Ovary (tissue), 9 donors: ENCODE results near the gene GSG1. TPM values are rescaled to one million over a fixed set of nuclear protein-coding genes. Genes with fewer than 3 reads are reported as not detected.

Experiments
- DNase-seq, 5 donors: peaks; one replicate each; pipeline ENCODE4 v3.0.0-alpha.2; 2019 to 2020
- H3K27ac ChIP-seq, 2 donors: fragments of 200-600 bp; one replicate each; pipeline versions ENCODE4 v1.5.1 to v1.8.0; 2019 to 2022
- H3K27me3 ChIP-seq: fragments of 200-600 bp; one replicate; pipeline ENCODE4 v1.8.0; 2022
- H3K36me3 ChIP-seq: fragments of 200-600 bp; sonication (generic); one replicate; pipeline ENCODE4 v1.5.1; 2019
- H3K4me1 ChIP-seq: one replicate; pipeline ENCODE4 v1.8.1; 2013; ENCODE audit warnings: mild to moderate bottlenecking, moderate library complexity; ENCODE audit not compliant: insufficient read depth
- H3K4me3 ChIP-seq: fragments of 200-600 bp; sonication (generic); one replicate; pipeline ENCODE4 v1.5.1; 2017
- H3K9me3 ChIP-seq, 2 donors: fragments of 200-600 bp in 1 of 2; sonication (generic) in 1 of 2; one replicate each; pipeline versions ENCODE4 v1.5.1 to v1.8.1; 2013 to 2019; ENCODE audit warnings: mild to moderate bottlenecking in 1 of 2, moderate library complexity in 1 of 2
- CTCF ChIP-seq, 3 donors: fragments of 450-650 bp in 2 of 3; fragments of 200-600 bp in 1 of 3; IDR thresholded peaks; one replicate each; pipeline versions ENCODE4 v1.5.1 to v1.8.0; 2016 to 2022; ENCODE audit warnings: antibody characterized with exemption in 3 of 3, mild to moderate bottlenecking in 1 of 3
- EP300 ChIP-seq: sonication (generic); formaldehyde crosslinking; IDR thresholded peaks from one replicate; pipeline ENCODE4 v1.6.1; 2017; ENCODE audit warnings: antibody characterized with exemption
- POLR2A ChIP-seq: fragments of 450-650 bp; IDR thresholded peaks from one replicate; pipeline ENCODE4 v1.6.1; 2017; ENCODE audit warnings: antibody characterized with exemption, mild to moderate bottlenecking, moderate library complexity
- WGBS, 3 donors: extraction: QIAGEN DNeasy Blood & Tissue Kit in 1 of 3; methylation state at CpG; one replicate each; pipeline versions ENCODE4 v1.1.5 to v1.1.7; 2013 to 2017; 5-methylcytosine and 5-hydroxymethylcytosine counted together
- intact Hi-C, 4 donors: fragments of 100-400 bp; cut with DNase I; formaldehyde crosslinking; loops; one replicate each; pipeline versions ENCODE4 v1.11.0 to v1.15.1; 2022 to 2023
- polyA plus RNA-seq, 2 donors: library from polyadenylated mRNA; stranded (reverse); fragments of 200-250 nt in 1 of 2; fragments of 350-450 nt in 1 of 2; fragmentation: Illumina TruSeq in 1 of 2; extraction: RNeasy Lipid Tissue Mini Kit (QIAGEN cat#74804) in 1 of 2; gene quantifications; one replicate each; pipeline ENCODE4 v1.2.3, GENCODE V29; 2013 to 2014
- total RNA-seq, 7 donors: library from RNA; depleted of rRNA in 2 of 7; stranded (reverse); fragments of >200 nt in 2 of 7; fragmentation: NEBNext Ultra II Directional in 3 of 7; extraction: Animal tissue kit (Norgen Biotek cat#: 25700) in 3 of 7; gene quantifications; one replicate each; pipeline versions ENCODE4 v1.1.0 to v1.2.4, GENCODE V29; 2016 to 2023
- donor health status: DM: no; HTN: no; CAD: no; lungs with moderate emphysema.
- donor health status: DM: no; HTN: no; CAD: no.
- donor health status: Bipolar disorder and iron deficiency.
- donor health status: DM: yes; HTN: yes; CAD: no.
- donor health status: DM: no; HTN: no; CAD: no.
- donor health status: DM: yes; HTN: yes; CAD: no.

GSG1 gene
- total and polyA plus RNA-seq, 9 donors = 0.33 to 0.43 TPM; not detected in 7

- no peak overlapping the region for H3K27ac ChIP-seq
- 83 to 85% (median 85%) methylated on average over 3 of the region's 3 CpGs for WGBS, 3 donors
- DNase-seq = no peak
- no peaks in the 10 kb centered on the region for H3K27me3 ChIP-seq
- H3K36me3 ChIP-seq = no peaks in the 10 kb centered on the region
- no peaks in the 10 kb centered on the region for H3K9me3 ChIP-seq
- no peak overlapping the region for H3K4me3 ChIP-seq
- no peak for TF ChIP-seq POLR2A
- TF ChIP-seq CTCF (IDR thresholded peaks at IDR 0.05) = no peak
- TF ChIP-seq EP300 = no peak
- H3K4me1 ChIP-seq = no peaks in the 10 kb centered on the region
- intact Hi-C loops = no loop called here
Observed at GRCh38 chr12:13126494-13126893, 23.0 kb upstream of the GSG1 start.

- intact Hi-C loops = no loop called here
- no peaks in the 10 kb centered on the region for H3K27me3 ChIP-seq
- no peak overlapping the region for H3K27ac ChIP-seq
- TF ChIP-seq EP300 (no peak), CTCF (IDR thresholded peaks at IDR 0.05) (no peak), POLR2A (no peak)
- no peak for DNase-seq
- 94 to 97% (median 96%) methylated on average over 2 of the region's 2 CpGs for WGBS, 3 donors
- H3K4me1 ChIP-seq = no peaks in the 10 kb centered on the region
- no peak overlapping the region for H3K4me3 ChIP-seq
- no peaks in the 10 kb centered on the region for H3K36me3 ChIP-seq
- no peaks in the 10 kb centered on the region for H3K9me3 ChIP-seq
Observed at GRCh38 chr12:13125996-13126395, 22.5 kb upstream of the GSG1 start.

GRCh38 chr12:13124656-13125505 lies 21.4 kb upstream of the GSG1 start:
- no peaks in the 10 kb centered on the region for H3K27me3 ChIP-seq
- H3K27ac ChIP-seq = no peak overlapping the region
- 77 to 87% (median 78%) methylated on average over 8 of the region's 8 CpGs for WGBS, 3 donors
- no peak for DNase-seq
- intact Hi-C loops = no loop called here
- H3K36me3 ChIP-seq = no peaks in the 10 kb centered on the region
- no peaks in the 10 kb centered on the region for H3K9me3 ChIP-seq
- no peak overlapping the region for H3K4me3 ChIP-seq
- TF ChIP-seq CTCF (IDR thresholded peaks at IDR 0.05) (no peak), EP300 (no peak), POLR2A (no peak)
- no peaks in the 10 kb centered on the region for H3K4me1 ChIP-seq

GRCh38 chr12:13121568-13121967 lies 18.1 kb upstream of the GSG1 start:
- H3K27ac ChIP-seq = no peak overlapping the region

More at GRCh38 chr12:13121568-13121967, 18.1 kb upstream of the GSG1 start:
- H3K4me1 ChIP-seq = no peaks in the 10 kb centered on the region
- H3K4me3 ChIP-seq = no peak overlapping the region
- DNase-seq = no peak
- TF ChIP-seq POLR2A (no peak), CTCF (IDR thresholded peaks at IDR 0.05) (no peak), EP300 (no peak)
- no peaks in the 10 kb centered on the region for H3K36me3 ChIP-seq
- WGBS, 3 donors = 80 to 91% (median 83%) methylated on average over 5 of the region's 5 CpGs
- H3K9me3 ChIP-seq = no peaks in the 10 kb centered on the region
- intact Hi-C loops = no loop called here
- H3K27me3 ChIP-seq = no peaks in the 10 kb centered on the region
